Fibroblast of the conjunctiva (primary cell): ENCODE results near the gene YIPF2.
"Not testable (repeated sequence)": the region's sequence is repeated elsewhere in the genome, so short reads cannot be mapped to it uniquely, and the experiment has no call there.

Experiments used
- DNase-seq: peaks from one replicate; pipeline ENCODE4 v3.0.0-alpha.2; 2010; ENCODE audit warnings: low read depth

The YIPF2 gene

GRCh38 chr19:10941649-10942048 lies 13.2 kb upstream of the YIPF2 start:
- not testable (repeated sequence) for DNase-seq

GRCh38 chr19:10936661-10937084 lies 8.2 kb upstream of the YIPF2 start:
- peak; percentile 75 for DNase-seq

DNA sequence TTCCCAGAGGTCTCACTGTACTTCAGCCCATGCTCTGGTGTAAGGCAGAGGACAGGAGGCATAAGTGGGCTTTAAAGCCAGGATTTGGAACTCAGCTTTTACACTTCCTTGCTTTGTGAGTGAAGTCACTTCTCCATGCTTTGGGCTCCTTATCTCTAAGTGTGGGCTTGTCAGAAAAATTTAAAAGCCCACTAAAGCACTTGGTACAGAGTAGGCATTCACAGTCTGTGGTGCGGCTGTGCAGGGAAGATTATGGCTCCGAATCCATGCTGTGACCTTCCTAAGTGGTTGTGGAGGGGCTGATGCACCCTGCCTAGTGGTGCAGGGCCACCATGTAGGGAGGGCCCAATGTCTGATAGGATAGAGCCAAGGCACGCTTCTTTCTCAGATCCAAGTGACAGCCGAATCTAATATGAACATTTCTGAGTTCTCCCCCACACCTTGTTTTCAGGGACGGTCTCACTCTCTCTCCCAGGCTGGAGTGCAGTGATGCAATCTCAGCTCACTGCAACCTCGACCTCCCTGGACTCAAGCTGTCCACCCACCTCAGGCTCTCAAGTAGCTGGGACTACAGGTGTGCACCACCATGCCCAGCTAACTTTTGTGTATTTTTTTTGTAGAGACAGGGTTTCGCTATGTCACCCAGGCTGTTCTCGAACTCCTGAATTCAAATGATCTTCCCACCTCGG lies 7.1 kb upstream of the YIPF2 start:
- DNase-seq: no peak

GRCh38 chr19:10929402-10929794 lies 959 bp upstream of the YIPF2 start:
- no peak for DNase-seq

DNA sequence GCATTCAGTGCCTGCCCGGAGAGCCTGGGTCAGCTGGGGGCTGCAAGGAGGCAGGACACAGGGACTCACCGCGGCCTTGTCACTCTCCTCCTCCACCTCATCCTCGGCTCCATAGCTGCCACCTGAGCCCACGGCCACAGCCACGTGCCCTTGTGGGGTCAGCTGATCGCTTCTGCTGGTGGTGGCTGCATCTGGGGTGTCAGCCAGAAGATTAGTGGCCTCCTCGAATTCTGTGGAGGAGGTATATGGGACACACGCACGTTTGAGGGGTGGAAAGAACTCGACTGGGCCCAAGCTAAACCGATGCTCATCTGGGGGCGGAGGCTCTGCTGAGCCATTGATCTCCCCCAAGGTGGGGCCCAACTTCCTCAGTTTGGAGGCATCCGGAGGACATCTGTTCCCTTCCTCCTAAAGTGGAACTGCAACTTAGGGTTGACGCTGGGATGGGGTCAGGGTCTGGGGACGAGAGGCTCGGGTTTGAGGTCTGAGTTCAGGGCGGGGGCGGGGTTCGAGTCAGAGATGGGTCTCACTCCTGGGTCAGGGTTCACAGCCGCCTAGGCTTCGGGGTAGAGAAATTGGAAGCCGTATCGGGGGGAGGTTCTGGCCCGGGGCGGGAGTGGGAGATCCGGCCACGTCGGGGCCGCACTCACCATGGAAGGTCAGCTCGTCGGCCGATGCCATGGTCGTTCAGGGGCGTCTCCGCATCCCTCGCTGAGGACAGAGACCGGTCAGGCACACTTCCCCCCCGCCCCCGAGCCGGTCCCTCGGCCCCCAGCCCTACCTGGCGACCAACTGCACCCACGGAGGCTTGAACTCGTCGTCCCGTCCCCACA lies 493 bp downstream of the YIPF2 start:
- DNase-seq: no peak

- no peak for DNase-seq
Observed at GRCh38 chr19:10924597-10924996, 3.8 kb downstream of the YIPF2 start.

DNA sequence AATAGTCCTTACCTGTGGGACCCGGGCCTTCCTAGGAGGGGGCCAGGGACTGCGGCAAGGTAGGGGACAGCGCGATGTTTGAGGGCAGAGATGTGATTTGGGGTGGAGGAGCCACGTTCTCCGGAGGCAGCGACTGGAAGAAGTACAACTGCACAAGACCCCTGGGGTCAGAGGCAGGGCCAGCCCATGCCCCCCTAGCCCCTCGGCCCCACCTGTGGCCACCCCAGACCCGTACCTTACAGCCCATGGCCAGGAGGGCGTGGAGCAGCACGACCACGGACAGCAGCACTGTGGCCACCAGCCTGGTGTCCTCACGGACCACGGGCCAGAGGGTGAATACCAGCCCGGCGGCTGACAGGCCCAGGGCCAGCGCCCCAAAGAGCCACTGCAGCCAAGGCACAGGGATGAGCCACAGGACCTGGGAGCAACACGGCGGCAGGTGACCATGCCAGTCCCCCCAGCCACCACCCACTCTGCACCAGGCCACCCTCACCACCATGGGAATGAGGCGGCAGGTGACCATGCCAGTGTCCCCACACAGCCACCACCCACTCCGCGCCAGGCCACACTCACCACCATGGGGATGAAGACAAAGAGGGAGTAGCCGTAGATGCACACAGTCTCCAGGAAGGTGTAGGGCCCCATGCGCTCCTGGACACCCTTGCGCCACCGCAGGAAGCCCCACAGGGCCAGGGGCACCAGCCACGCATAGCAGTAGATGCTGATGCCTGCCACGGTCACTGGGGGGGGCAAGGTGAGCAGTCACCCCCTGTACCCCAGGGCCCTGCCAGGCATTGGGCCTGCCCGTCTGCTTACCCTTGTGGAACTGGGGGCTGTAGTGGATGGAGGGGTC lies 5.0 kb downstream of the YIPF2 start:
- DNase-seq: no peak

DNA sequence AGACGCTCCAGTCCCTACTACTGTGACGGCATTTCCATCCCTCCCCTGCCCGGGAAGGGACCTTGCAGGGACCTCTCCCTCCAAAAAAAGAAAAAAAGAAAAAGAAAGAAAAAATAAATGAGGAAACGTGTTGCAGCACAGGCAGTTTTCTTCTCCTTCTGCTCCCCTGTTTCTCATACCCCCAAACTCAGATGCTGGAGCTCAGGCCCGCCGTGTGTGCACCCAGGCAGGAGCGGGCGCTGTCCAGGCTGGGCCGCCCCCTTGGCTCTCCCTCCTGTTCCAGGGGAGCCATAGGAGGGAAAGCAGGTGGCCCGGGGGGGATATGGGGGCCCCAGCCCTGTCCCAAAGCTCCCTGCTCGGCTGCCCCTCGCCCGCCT lies 5.8 kb downstream of the YIPF2 start:
- no peak for DNase-seq

- DNase-seq: no peak
Observed at GRCh38 chr19:10921910-10922637, 6.4 kb downstream of the YIPF2 start.

GRCh38 chr19:10921199-10921909 lies 7.1 kb downstream of the YIPF2 start:
- DNase-seq: no peak

DNA sequence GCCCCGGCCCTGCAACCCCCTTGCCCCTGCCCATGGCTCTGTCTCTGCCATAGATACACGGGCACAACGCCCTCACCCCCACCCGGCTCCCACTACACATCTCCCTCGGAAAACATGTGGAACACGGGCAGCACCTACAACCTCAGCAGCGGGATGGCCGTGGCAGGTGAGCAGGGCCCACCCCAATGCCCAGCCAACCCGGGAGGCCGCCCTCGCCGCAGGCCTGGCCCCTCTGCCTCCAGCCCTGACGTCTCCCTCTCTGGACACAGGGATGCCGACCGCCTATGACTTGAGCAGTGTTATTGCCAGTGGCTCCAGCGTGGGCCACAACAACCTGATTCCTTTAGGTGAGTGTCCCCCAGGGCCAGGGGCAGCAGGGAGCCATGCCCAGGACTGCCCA lies 7.7 kb downstream of the YIPF2 start:
- no peak for DNase-seq

- DNase-seq: no peak
Observed at GRCh38 chr19:10920288-10920655, 8.2 kb downstream of the YIPF2 start.

- no peak for DNase-seq
Observed at GRCh38 chr19:10919352-10920287, 8.8 kb downstream of the YIPF2 start.

DNA sequence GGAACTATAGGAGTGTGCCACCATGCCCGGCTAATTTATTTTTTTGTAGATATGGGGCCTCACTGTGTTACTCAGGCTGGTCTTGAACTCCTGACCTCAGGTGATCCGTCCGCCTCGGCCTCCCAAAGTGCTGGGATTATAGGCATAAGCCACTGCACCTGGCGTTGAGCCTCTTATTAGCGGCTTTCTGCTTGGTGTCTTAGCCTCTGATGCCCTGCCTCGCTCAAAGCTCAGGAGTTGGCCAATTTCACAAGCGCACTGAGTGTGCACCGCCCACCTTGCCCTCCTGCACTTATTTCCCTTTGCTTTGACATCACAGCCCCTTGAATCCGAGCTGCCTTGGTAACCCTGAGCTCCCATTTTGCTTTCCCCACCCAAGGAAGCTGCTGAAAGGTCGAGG lies 10.1 kb downstream of the YIPF2 start:
- DNase-seq: no peak

- DNase-seq: no peak
Observed at GRCh38 chr19:10916602-10917001, 11.8 kb downstream of the YIPF2 start.

- DNase-seq: peak; percentile 89
Observed at GRCh38 chr19:10915130-10916091, 13.0 kb downstream of the YIPF2 start.

DNA sequence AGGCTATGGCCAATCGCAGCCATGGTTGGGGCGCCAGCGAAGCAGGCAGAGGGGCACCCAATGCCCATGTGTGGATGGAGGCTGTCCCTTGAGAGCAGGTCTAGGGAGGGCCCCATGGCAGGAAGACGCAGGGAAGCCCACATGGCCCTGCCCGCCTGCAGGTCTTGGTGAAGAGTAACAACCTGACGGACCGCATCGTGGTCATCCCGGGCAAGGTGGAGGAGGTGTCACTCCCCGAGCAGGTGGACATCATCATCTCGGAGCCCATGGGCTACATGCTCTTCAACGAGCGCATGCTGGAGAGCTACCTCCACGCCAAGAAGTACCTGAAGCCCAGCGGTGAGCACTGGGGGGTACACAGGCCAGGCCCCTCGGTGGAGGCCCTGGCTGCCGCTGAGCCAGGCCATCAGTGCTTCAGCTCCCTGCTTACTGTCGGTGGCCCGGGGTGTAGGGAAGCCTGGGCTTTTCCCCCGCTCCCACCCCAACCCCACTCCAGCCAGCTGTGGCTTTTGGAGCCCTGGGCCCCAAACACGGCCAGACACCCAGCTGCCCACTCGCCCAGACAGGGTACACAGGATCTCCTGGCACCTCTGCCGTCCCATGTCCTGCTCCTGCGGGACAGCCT lies 14.6 kb downstream of the YIPF2 start:
- DNase-seq: no peak

DNA sequence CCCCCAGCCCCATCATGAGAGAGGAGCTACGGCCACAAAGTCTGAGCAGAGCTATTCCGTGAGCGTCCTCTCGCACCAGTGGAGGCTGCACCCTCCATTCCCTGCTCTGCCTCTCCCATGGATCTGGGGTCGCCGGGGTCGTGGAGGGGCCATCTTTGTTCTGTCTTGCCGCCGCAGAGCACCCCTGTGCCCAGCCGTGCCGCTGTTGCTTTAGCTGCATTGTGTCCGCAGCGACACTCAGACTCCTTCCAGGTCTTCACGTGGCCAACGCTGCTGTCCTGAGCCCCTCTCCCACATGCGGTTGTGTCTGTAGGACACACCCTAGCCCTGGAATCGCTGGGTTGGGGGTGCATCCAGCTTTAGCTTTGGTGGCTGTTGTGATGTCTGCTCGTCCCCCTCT lies 15.8 kb downstream of the YIPF2 start:
- DNase-seq: no peak
